Middle frontal gyrus (tissue), 1 donor: Measurements from ENCODE around the gene AXIN2.

Experiments
- DNase-seq: peaks from one replicate; pipeline ENCODE4 v3.0.0-alpha.2; 2015; ENCODE audit warnings: low spot score; ENCODE audit errors: extremely low spot score

Gene AXIN2

GRCh38 chr17:65561452-65562205, at the start of gene AXIN2:
Gene AXIN2 (minus strand): TSS chr17:65561648. CDS start chr17:65558620, 3,028 bp downstream.
- peak; percentile 80 for DNase-seq

GRCh38 chr17:65609749-65610148, 48.3 kb upstream of the AXIN2 start:
- no peak for DNase-seq

- DNase-seq, result no peak
Measured at GRCh38 chr17:65609286-65609685, 47.8 kb upstream of the AXIN2 start.

GRCh38 chr17:65604070-65604469, 42.6 kb upstream of the AXIN2 start:
- DNase-seq, result no peak

GRCh38 chr17:65601881-65602280, 40.4 kb upstream of the AXIN2 start:
- no peak for DNase-seq

GRCh38 chr17:65601145-65601544, 39.7 kb upstream of the AXIN2 start:
- DNase-seq, result no peak

- no peak for DNase-seq
Measured at GRCh38 chr17:65600518-65600917, 39.1 kb upstream of the AXIN2 start.

GRCh38 chr17:65599650-65600049, 38.2 kb upstream of the AXIN2 start:
- DNase-seq, result no peak

GRCh38 chr17:65598746-65599145, 37.3 kb upstream of the AXIN2 start:
- no peak for DNase-seq

GRCh38 chr17:65595071-65595656, 33.7 kb upstream of the AXIN2 start:
- DNase-seq, result no peak

GRCh38 chr17:65593855-65594845, 32.7 kb upstream of the AXIN2 start:
- DNase-seq, result no peak

- no peak for DNase-seq
Measured at GRCh38 chr17:65593092-65593854, 31.8 kb upstream of the AXIN2 start.

GRCh38 chr17:65592125-65592965, 30.9 kb upstream of the AXIN2 start:
- no peak for DNase-seq

GRCh38 chr17:65589321-65589720, 27.9 kb upstream of the AXIN2 start:
- no peak for DNase-seq

- DNase-seq, result no peak
Measured at GRCh38 chr17:65588181-65588808, 26.8 kb upstream of the AXIN2 start.

GRCh38 chr17:65587534-65588180, 26.2 kb upstream of the AXIN2 start:
- no peak for DNase-seq

- DNase-seq, result no peak
Measured at GRCh38 chr17:65586899-65587298, 25.5 kb upstream of the AXIN2 start.

- no peak for DNase-seq
Measured at GRCh38 chr17:65584604-65585521, 23.4 kb upstream of the AXIN2 start.
